Fibroblast of lung (primary cell): Measurements from ENCODE around the gene HSF5.

Experiments
- CTCF ChIP-seq, 2 donors: IDR thresholded peaks in 1 of 2; conservative IDR thresholded peaks in 1 of 2; 1 replicate in 1 of 2; 2 replicates in 1 of 2; pipeline ENCODE4 v1.5.1; 2011 to 2012; ENCODE audit warnings: low read length in 2 of 2, control low read depth in 1 of 2, inconsistent platforms in 1 of 2, low read depth in 1 of 2, mild to moderate bottlenecking in 1 of 2
- EZH2 ChIP-seq: IDR thresholded peaks from 2 replicates; pipeline ENCODE4 v1.5.1; 2012; ENCODE audit warnings: low read length, control low read depth, mild to moderate bottlenecking; ENCODE audit errors: missing control alignments

GRCh38 chr17:58446086-58446485 is 42.1 kb downstream of the HSF5 start:
- TF ChIP-seq CTCF (conservative IDR thresholded peaks at IDR 0.05 in 1 of 2, IDR thresholded peaks at IDR 0.05 in 1 of 2; ENCODE audit: low read depth in 1 of 2, low read length in 2 of 2) = no peak
- no peak for TF ChIP-seq EZH2
